Esophagus squamous epithelium (tissue), 5 donors: ENCODE measurements around the gene HELZ2. TPM values are rescaled to one million over a fixed set of nuclear protein-coding genes. Genes with fewer than 3 reads are reported as not detected.

Source experiments
- DNase-seq: peaks from one replicate; lab custom pipeline; 2025; lab: John Stamatoyannopoulos, UW
- H3K27ac ChIP-seq, 4 donors: fragments of 200-600 bp; sonication (generic); one replicate each; pipeline ENCODE4 v1.5.1; 2016 to 2019; ENCODE audit warnings: mild to moderate bottlenecking in 1 of 4
- H3K27me3 ChIP-seq, 4 donors: fragments of 200-600 bp; sonication (generic); 1 replicate in 3 of 4; 2 replicates in 1 of 4; pipeline versions ENCODE4 v1.5.1 to v1.6.0; 2017 to 2021; ENCODE audit warnings: antibody characterized with exemption in 1 of 4
- H3K36me3 ChIP-seq, 3 donors: fragments of 200-600 bp; sonication (generic); one replicate each; pipeline ENCODE4 v1.5.1; 2016 to 2019
- H3K4me1 ChIP-seq, 3 donors: fragments of 200-600 bp; sonication (generic); one replicate each; pipeline ENCODE4 v1.5.1; 2017 to 2019
- H3K4me3 ChIP-seq, 4 donors: fragments of 200-600 bp; sonication (generic); 1 replicate in 3 of 4; 2 replicates in 1 of 4; pipeline ENCODE4 v1.5.1; 2016 to 2019; ENCODE audit warnings: mild to moderate bottlenecking in 2 of 4, moderate library complexity in 1 of 4
- H3K9me3 ChIP-seq, 3 donors: fragments of 200-600 bp; sonication (generic); one replicate each; pipeline ENCODE4 v1.5.1; 2016 to 2019
- POLR2A ChIP-seq, 4 donors: fragments of 450-650 bp; IDR thresholded peaks; one replicate each; pipeline ENCODE4 v1.6.1; 2017; ENCODE audit warnings: antibody characterized with exemption in 4 of 4, mild to moderate bottlenecking in 4 of 4, moderate library complexity in 3 of 4
- WGBS, 2 donors: methylation state at CpG; one replicate each; pipeline ENCODE4 v1.1.5; 2018; 5-methylcytosine and 5-hydroxymethylcytosine counted together
- intact Hi-C: fragments of 100-400 bp; cut with DNase I; formaldehyde crosslinking; loops from one replicate; pipeline ENCODE4 v1.15.0; 2022
- total RNA-seq, 4 donors: library from RNA; depleted of rRNA; stranded (reverse); fragments of >200 nt; gene quantifications; one replicate each; pipeline ENCODE4 v1.1.0, GENCODE V29; 2016
- TF ChIP-seq, protein P1 (sequence below), 6 experiments: fragments of 450-650 bp in 4 of 6; fragments of 200-600 bp in 2 of 6; sonication (generic) in 2 of 6; IDR thresholded peaks; one replicate each; pipeline ENCODE4 v1.5.1; 2016 to 2019; ENCODE audit warnings: antibody characterized with exemption in 6 of 6, mild to moderate bottlenecking in 4 of 6, moderate library complexity in 4 of 6
- donor health status: DM: yes; HTN: yes; CAD: no.

The HELZ2 gene
- total RNA-seq, 4 donors from 2014 or later: 23.7 to 37.6 (median 31.2) TPM

DNA sequence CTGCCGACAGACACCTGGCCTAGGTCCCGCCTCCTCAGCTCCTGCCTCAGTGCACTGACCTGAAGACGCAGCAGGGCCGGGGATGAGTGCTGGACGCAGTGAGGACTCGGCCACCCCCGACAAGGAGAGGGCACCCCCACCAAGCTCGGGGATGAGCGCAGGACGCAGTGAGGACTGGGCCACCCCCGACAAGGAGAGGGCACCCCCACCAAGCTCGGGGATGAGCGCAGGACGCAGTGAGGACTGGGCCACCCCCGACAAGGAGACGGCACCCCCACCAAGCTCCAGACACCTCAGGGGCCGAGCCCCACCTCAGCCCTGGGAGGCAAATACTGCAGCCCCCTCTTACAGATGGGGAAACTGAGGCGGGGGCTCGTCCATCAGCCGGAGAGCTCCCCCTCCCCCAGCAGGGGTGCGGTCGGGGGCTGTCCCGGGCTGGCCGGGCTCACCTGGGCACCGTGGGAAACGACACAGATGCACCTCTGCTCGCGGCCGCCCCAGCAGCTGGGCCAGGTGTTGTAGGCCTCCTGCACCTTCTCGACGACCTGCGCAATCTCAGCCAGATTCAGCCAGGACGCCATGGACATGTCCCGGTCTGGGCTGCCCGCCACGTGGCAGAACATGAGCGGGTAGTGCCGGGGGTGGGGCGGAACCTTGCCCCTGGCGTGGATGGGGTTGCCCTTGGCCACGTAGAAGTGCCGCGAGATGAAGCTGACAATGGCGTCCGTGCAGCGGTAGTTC is 7.5 kb downstream of the HELZ2 start:
- no peaks in the 10 kb centered on the region for H3K27me3 ChIP-seq
- no peak overlapping the region for H3K27ac ChIP-seq
- WGBS, 2 donors: 76 to 89% methylated on average over 7 to 8 of the region's 46 CpGs
- no peak for DNase-seq
- no peak for TF ChIP-seq POLR2A (IDR thresholded peaks at IDR 0.05)
- TF ChIP-seq, protein P1, sequence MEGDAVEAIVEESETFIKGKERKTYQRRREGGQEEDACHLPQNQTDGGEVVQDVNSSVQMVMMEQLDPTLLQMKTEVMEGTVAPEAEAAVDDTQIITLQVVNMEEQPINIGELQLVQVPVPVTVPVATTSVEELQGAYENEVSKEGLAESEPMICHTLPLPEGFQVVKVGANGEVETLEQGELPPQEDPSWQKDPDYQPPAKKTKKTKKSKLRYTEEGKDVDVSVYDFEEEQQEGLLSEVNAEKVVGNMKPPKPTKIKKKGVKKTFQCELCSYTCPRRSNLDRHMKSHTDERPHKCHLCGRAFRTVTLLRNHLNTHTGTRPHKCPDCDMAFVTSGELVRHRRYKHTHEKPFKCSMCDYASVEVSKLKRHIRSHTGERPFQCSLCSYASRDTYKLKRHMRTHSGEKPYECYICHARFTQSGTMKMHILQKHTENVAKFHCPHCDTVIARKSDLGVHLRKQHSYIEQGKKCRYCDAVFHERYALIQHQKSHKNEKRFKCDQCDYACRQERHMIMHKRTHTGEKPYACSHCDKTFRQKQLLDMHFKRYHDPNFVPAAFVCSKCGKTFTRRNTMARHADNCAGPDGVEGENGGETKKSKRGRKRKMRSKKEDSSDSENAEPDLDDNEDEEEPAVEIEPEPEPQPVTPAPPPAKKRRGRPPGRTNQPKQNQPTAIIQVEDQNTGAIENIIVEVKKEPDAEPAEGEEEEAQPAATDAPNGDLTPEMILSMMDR (IDR thresholded peaks at IDR 0.05): no peak
- H3K36me3 ChIP-seq: peaks cover 18 to 68% (median 28%) of the 10 kb centered on the region in 3 donors
- H3K9me3 ChIP-seq: no peaks in the 10 kb centered on the region
- intact Hi-C loops: no loop called here
- peaks cover 0 to 15% (median 5%) of the 10 kb centered on the region in 3 donors for H3K4me1 ChIP-seq
- H3K4me3 ChIP-seq: peak overlapping the region in 1 of 4 donors; percentile 42

DNA sequence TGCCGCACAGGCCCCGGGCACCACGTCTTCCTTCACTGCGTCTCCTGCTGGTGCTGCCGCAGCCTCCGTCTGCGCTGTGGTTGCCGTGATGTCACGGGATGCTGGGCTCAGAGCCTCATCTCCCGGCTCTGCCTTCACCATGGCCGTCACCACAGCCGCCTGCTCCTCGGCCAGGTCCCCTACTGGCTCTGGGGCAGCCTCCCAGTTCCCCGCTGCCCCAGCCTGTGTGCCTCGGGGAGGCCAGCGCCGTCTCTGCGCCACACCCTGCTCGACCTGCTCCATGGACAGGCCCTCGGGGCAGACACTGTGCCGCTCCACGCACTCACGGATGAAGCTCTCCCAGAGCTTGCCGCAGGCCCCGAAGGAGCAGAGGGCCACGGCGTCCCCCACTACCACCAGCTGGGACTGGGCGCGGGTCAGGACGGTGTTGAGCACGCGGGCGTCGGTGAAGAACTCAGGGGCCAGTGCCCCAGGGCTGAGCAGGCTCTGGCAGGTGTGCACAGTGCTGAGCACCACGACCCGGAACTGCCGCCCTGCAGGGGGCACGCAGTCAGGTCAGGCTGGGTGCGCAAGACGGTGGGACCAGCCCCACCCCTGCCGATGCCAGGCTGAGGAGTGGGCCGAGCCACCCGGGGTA is 8.2 kb downstream of the HELZ2 start:
- Histone ChIP-seq H3K27me3 (no peaks in the 10 kb centered on the region), H3K4me1 (peaks cover 0 to 15% (median 5%) of the 10 kb centered on the region in 3 donors), H3K9me3 (no peaks in the 10 kb centered on the region), H3K27ac (no peak overlapping the region), H3K36me3 (peaks cover 24 to 75% (median 33%) of the 10 kb centered on the region in 3 donors), H3K4me3 (no peak overlapping the region)
- TF ChIP-seq, protein P1 (IDR thresholded peaks at IDR 0.05): no peak
- TF ChIP-seq POLR2A (IDR thresholded peaks at IDR 0.05): no peak
- WGBS, 2 donors: 86 to 96% methylated on average over 7 to 11 of the region's 43 CpGs
- no peak for DNase-seq
- intact Hi-C loops: no loop called here

DNA sequence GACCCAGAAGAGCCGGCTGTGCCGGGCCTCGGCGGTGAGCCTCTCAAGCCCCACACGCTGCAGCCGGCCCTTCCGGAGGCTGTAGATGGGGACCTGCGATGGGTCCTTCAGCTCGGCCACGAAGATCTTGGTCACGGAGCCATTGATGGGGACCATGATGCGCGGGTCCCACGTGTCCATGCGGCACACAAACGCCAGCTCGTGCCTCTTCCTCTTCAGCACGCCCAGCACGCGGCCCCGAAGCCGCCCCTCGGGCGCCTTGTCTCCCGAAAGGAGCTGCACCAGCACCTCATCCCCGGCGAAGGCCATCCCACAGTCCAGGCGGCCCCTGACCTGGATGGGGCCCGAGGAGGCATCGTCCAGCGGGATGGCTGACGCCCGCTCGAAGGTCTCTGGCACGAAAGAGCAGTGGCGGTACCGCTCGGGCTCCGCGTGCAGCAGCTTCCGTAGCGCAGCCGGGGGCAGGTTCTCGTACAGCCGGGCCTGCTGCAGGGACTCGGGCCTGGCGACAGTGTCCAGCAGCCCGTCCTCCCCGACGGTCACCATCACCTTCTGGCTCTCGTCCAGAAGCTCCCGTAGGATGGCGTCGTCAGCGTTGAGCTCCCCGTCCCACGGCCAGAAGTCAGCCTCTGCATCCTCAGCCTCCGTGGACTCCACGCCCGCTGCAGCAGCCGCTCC is 8.9 kb downstream of the HELZ2 start:
- H3K27me3 ChIP-seq: no peaks in the 10 kb centered on the region
- TF ChIP-seq POLR2A (IDR thresholded peaks at IDR 0.05): no peak
- TF ChIP-seq, protein P1 (IDR thresholded peaks at IDR 0.05): no peak

DNA sequence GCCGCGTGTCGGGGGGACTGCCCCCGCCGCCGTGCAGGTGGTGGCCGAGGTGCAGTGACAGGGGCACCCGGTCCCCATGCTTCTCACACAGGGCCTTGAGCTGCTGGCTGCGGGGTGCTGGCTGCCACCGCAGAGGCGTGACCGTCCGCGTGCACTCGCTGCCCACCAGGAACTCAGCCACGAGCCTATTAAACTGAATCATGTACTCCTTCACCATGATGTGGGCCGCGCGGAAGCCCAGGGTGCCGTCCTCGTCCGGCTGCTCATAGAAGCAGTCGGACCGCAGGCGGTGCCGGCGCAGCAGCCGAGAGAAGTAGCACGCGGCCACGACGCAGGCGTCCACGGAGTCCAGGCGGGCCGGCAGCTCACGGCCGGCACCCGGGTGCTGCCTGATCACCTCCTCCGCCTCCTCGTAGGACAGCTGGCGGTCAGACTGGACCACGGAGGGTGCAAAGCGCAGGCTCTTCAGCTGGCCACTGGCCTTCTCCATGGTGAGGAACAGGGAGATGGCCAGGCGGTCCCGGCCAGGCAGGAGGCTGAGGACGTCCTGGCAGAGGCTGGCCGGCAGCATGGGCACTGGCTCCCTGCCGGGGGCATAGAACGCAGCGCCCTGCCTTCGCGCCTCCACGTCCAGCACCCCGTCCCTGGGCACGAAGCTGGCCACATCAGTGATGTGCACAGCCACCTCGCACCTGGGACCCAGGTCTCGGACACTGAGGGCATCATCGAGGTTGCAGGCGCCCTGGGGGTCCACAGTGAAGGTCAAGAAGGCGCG is 9.8 kb downstream of the HELZ2 start:
- intact Hi-C loops: no loop called here
- Histone ChIP-seq H3K36me3 (peaks cover 35 to 88% (median 45%) of the 10 kb centered on the region in 3 donors), H3K9me3 (no peaks in the 10 kb centered on the region), H3K4me3 (no peak overlapping the region), H3K27ac (no peak overlapping the region), H3K27me3 (no peaks in the 10 kb centered on the region), H3K4me1 (peaks cover 0 to 12% (median 5%) of the 10 kb centered on the region in 3 donors)
- no peak for TF ChIP-seq POLR2A (IDR thresholded peaks at IDR 0.05)
- TF ChIP-seq, protein P1 (IDR thresholded peaks at IDR 0.05): no peak
- no CpG with 5 or more reads among the region's 62 CpGs for WGBS, 2 donors
- no peak for DNase-seq

More for the DNA sequence above, 8.9 kb downstream of the HELZ2 start:
- no peak overlapping the region for H3K27ac ChIP-seq
- peaks cover 30 to 82% (median 40%) of the 10 kb centered on the region in 3 donors for H3K36me3 ChIP-seq
- intact Hi-C loops: no loop called here
- H3K4me1 ChIP-seq: peaks cover 0 to 15% (median 5%) of the 10 kb centered on the region in 3 donors
- DNase-seq: no peak
- 96 to 99% methylated on average over 9 to 10 of the region's 61 CpGs for WGBS, 2 donors
- no peaks in the 10 kb centered on the region for H3K9me3 ChIP-seq
- no peak overlapping the region for H3K4me3 ChIP-seq
